ENCODE measurements around the gene FAM53B.

Gene FAM53B

DNA sequence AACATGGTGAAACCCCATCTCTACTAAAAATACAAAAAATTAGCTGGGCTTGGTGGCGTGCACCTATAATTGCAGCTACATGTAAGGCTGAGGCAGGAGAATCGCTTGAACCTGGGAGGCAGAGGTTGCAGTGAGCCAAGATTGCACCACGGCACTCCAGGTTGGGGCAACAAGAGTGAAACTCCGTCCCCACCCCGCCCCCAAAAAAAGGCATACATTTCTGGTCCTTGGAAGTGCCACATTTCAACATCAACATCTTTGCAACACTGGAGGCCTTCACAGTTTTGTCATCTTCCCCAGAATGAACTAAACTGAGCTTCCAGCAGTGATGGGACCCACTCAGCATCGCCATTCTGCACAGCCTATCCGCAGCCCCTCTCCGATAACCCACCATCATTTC lies 36.6 kb downstream of the FAM53B start:
- DNase-seq, result no peak

DNA sequence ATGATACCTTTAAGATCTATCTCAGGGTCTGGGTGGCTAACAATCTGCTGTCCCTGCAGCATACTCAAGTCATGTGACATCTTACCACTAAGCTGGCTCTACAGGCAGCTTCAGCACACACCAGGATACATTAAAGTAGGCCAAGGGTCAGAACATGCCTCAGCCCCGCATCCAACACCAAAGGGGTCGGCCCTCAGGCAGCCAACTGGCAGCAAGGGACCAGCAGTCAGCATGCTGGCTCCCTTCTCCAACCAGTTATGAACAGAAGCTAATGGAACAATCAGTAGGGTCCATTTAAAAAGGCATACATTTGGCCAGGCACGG lies 37.1 kb downstream of the FAM53B start:
- no peak for DNase-seq

DNA sequence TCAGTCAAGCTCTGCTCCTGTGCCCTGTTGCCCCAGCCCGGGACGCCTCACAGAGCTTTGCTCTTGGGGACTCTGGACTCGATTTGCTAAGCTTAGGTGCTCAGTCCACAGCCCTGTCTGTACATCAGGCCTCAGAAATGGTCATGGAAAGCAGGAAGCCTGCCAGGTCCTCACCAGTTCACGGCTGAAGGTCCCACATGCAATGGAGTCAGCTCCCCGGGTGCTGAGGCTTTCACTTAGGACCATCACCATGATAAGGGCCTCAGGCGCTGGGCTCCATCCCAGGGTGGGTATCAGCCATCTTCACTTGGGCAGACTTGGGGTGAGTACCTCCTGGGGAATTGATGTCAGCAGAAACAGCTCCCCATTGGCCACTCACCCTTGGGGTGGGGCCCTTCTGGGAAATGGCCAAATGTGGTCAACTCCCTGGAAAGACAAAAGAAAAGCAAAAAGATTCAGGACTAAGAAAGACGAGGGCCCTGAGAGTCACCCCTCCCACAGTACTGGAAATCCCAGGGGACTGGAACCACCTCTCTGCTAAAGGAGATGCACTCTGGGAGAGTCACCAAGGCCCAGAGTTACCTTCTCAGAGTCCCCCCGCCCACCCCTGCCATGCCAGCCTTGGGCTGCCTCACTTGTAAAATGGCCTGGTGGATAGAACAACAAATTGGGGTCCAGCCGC lies 37.6 kb downstream of the FAM53B start:
- DNase-seq, result no peak

DNA sequence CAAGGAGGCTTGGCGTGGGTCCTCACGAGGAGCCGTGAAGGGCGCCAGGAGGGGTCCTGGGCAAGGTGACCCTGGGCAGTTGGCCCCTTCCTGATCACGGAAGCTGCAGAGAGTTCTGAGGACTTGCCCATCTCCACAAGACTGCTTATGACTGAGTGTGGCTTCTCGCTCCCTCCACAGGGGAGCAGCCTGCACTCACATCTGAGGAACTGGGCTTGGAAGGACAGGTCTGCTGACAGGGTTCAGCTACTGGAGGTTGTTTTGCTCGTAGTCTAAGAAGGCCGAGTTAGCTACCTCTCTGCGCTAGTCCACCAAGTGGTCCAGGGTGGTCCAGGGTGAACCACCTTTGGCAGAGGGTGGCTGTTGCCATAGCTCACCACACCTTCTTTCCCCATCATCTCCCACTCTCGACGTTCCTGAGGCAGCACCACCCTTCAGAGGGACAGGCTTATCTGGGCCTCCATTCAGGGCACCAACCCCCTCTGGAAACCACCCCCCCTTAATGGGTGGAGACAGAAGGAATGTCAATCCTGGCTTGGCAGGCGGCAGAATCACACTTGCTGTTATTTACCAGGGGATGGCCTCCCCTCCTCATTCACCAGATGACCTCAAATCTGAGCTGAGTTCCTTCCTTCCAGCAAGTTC lies 38.2 kb downstream of the FAM53B start:
- DNase-seq, result no peak

DNA sequence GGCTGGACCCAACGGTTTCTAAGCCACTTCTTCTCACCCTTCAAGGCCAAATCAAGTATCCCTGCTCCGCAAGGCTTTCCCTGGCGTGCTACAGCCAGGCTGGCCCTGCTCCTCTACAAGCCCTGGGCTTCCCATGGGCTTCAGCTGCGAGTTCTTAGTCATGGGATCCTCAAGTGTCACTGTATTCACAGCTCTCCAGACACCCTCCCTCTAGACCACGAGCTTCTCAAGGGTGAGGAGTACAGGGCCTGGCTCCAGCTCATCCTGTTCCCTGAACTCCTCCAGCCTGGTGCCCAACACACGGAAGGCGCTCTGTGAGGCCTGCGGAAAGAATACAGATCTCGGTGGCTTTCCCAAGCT lies 38.8 kb downstream of the FAM53B start:
- no peak for DNase-seq

DNA sequence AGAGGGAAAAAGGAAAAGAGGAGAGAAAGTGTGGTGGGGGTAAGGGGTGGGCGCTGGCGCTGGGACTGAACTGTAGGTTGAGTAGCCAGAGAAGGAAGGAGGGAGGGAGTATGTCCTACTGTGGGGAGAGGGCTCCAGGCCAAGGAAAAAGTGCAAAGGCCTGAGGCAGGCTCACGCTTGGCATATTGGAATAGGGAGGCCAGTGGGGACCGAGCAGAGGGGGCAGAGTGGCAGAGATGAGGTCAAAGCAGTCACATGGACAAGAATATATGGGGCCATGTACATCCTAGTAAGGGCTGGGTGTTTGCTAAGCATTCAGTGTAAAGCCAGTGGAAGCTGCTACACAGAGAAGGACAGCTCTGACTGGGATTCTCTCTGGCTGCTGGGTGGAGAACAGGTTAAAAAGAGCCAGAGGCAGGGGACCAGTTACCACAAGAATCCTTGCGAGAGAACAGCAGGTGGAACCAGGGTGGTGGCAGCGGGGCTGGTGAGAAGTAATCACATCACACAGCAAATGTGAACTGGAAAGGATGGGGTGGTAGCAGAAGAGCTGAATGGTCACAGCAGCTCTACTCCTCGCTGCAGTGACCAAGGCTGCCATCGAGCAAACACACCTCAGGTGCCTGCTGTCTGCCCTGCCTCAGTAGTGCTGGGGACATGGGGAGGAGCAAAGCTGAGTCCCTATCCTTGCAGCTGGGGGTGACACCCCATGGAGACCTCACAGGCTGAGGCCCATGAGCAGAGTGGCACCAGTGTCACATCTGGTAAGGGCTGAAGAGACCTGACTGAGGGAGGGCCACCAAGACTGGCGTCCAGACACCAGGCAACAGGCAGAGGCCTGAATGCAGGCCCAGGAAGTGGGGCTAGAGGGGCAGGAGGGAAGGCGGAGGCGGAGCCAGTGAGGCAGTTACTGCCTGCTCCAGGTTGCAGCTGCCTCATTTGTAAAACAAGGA lies 39.5 kb downstream of the FAM53B start:
- DNase-seq, result no peak

DNA sequence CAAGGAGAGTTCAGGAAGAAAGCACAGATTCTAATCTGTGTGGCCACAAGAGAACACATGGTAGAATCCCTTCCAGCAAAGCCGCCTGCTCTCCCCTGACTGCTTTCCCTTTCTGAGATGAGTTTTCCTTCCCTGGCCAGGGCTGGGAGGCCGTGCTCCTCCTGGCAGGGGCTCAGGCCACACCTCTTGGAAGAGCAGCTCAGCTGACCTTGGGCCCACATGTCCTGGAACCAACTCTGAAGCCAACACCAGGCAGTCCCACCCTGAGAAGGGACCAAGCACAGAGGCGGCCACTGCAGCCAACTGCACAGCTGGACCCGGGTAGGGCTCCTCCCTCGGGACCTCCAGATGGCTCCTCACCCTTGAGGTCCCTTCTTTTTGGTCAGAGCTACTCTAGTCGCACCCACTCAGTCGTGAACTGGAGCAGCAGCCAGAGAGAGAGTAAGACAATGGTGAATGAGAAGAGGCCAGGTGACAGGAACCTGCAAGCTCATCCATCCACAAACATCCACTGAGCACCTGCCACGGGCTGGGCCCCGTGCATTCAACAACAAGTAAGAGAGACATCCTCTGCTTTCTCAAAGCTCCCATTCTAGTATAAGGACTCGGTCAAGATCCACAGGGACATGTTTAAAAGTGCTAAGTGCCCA lies 40.3 kb downstream of the FAM53B start:
- DNase-seq, result no peak

DNA sequence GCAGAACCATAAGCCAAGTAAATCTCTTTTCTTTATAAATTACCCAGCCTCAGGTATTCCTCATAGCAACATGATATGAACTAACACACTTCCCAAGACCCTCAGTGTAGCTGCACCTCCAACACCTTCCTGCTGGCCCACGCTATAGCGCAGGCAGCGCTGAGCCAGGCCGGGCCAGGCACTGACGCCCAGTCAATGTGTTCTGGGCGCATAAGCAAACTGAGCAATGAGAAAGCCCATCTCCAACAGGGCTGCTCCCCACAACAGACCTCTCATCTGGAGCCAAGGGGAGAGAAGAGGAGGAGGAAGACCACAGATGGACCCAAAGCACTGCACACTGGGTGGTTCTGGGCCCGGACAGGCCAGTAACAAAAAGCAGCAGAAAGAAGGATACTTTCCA lies 40.8 kb downstream of the FAM53B start:
- no peak for DNase-seq

DNA sequence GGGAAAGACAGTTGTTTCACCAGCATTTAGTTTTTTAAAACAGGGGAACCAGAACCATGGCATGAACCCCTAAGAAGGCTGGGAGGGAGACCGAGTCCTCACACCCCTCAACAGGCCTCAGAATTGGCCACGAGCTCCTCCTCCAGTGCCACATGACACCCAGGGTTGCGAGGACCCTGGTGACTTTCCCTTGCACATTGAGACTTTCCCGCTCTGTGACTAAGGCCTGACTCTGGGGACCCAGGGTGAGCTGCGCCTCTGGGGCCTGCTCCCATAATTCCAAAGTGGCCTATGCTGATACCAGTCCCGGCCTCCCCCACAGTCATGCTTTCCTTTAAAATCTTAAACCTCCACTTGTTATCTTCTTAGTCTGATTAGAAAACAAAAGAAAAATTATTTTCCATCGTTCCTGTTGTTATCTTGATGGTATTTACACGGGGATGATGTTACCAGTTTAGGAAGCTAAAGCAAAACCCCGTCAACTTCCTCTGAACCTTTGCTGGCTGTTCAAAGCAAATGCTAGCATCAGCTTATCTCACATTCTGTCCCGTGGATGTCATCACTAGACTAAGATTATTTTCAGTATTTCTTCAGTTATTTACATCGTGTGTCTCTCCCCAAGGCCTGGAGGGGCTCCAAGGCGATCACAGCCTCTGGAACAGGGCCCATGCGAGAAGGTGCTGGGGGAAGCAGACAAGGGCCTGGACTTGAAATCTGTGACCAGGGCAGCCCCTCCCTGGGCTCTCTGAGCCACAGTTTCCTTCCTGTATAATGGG lies 42.1 kb downstream of the FAM53B start:
- peak; percentile 53 for DNase-seq

DNA sequence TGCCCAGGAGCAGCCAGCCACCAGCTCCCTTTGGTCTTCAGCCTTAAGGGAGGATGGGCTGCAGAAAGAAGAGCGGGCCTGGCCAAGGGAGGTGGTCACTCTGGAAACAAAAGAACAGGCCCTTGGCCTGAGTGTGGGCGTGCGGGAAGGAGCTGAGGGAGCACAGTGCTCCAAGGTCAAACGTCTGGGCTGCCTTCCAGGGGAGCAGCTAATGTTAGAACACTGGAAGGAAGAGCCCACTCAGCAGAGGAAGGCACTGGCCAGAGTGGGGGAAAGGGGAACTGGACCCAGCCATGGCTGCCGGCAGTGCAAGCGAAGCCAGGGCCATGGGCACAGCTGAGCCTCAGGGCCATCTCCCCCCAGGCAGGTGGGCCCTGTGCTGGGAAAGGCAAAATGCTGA lies 42.7 kb downstream of the FAM53B start:
- no peak for DNase-seq

DNA sequence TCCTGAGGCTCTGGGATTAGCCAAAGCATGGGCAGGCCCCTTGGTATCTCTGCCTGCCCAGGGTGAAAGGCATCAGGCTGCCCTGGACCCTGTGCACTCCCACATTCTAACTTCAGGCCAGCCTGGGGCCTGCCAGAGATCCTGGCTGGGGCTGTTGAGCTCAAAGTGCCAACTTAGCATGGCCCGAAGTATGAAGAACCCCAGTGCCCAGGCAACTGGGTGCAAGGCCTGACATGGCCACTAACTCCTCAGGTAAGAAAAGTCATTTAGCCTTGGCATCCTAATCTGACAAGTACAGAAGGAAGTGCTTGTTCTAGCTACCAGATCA lies 43.2 kb downstream of the FAM53B start:
- DNase-seq, result no peak

DNA sequence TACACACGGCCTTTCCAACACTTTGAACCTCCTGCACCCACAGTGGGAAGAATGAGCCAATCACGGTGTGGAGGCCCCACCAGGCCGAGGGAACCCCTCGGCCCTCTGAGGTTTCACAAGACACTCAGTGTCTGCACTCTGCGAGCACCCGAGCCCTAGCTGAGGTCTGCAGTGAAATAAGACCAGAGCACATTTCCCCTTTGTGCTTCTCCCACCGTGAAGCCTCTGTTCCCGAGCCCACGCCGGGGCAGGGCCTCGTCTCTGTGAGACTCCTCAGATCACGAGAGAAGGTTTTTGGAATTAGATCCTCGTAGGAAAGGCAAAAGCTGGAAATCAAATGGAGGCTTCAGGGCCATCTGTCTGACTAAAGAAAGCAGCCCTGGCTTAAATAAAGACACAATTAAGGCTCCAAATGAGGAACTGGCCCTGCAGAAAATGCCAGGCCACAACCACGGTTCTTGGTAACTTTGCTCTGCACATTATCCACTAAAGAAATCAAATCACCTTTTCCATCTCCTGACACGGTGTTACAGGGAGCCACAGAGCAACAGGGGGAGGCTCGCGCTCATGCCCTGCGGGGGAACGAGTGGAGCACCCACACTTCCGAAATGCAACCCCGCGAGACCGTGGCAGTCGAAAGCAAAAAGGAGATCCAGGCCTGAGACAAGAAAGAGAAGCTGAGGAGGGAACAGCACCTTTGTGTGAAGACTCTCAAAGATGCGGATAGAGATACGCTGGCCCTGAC lies 43.7 kb downstream of the FAM53B start:
- no peak for DNase-seq

DNA sequence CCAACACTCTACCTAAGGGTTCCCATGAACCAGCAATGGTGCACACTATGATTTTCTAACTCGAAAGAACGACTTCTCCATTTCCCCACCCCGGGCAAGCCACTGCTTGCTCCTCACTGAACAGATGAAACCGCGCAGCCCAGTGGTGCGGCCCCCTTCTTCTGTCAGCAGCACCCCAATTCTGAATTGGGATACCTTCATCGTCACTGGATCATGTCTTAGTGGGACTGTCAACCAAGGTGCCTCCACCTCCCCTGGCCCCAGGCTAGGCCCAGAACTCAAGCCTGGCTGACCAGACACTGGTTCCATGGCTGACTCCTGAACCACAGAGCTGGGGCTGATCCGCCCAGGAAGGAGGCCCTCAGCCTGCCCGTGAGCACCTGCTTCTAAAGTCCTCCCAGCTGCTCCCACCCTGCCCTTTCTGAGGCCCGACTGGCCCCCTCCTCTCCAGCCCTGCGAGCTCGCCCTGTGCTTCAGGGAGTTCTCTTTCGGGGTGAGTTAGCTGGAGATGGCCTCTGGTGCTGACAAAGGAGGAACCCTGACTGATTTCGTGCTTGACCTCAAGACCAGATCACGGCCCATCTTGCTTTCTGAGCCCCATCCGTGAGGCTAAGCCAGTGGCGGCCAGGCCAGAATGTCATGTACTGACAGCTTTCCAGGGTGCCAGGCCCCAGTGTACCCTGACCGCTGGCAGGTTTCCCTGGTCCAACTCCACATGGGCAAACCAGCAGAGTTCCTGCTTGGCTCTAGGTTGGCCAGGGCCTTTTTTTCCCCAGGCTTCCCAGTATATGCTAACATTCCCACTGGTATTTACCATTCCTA lies 44.5 kb downstream of the FAM53B start:
- no peak for DNase-seq

DNA sequence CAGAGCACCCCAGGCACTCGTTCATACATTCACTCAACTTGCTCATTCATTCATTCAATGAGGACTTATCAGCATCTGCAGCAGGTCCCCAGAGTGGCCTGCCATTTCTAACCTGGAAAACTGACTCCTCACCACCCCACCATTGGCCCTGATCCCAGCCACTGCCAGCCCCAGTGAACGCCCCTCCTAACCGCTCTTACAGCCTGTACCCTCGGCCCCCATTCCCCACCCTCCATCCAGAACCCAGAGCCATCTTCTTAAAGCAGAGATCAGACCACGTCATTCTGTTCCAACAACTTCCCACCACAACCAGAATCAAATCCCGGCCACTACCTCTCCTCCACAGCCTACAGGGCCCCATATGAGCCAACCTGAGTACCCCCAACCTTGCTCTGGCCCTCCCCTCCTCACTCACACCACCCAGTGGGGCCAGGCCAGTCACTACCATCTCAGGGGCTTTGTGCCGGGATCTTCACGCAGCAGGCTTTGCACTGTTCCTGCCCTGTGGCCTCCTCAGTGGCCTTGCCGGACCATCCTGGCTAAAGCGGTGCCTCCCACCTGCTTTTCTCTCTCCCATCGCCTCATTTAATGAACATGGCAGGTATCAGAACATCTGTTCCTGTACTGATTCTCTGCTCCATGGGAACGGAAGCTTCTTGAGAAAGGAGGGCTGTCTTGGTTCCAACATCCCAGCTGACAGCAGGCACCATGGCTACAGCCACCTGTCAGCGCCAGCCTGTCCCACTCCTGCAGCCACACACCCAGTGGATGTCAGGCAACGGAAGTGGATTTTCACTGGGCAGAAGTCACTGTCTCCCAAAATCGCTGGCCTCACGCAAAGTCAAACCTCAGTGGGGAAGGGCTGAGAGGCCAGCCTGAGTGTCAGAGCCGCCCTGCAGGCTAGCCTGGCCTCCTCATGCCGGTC lies 45.4 kb downstream of the FAM53B start:
- no peak for DNase-seq

DNA sequence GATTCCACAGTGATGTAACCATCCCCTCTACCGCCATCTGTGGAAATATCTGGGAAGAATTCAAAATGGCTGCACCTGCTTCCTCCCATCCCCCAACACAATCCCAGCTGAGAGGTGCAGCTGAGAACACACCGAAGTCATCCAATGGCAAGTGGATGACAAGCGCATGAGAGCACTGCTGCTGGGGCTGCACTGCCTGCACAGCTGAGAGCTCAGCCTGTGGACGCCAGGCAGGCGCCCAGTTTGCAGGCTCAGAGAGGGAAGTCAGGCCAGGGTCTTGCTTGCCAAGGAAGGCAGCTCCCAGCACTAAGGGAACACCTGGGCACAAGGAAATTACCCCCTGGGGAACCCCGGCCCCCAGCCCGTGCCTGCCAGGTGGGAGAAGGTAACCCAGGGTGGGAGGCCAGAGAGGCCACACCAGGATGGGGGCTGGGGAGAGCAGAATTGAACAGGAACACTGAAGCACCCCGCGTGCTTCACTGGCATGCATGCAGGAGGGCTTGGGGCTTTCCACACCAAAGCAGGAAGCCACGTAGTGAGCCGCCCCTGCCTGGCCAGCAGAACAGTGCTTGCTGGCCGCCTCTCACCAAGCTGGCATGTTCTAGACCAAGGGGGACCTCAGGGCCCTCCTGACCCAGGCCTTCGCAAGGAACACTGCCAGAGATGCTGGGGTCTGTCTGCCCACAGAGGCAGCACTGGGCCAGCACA lies 46.2 kb downstream of the FAM53B start:
- peak; percentile 69 for DNase-seq

DNA sequence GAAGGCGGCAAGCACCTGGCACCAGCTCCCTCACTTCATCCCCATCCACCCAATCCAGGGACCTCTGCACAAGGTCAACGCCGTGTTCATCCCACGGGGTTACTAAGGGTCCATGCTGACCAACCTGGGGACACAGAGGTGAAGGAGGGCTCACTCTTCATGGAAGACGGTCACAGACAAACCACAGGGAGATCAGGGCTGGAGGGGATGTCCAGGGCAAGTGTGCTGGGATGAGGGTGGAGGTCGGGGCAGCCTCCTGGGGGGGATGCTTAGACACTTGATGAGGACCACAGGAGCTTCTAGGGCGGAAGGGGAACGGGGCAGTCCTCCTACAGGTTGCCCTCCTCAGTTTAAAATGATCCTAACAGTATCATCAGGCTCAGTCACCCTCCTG lies 46.7 kb downstream of the FAM53B start:
- DNase-seq, result no peak

DNA sequence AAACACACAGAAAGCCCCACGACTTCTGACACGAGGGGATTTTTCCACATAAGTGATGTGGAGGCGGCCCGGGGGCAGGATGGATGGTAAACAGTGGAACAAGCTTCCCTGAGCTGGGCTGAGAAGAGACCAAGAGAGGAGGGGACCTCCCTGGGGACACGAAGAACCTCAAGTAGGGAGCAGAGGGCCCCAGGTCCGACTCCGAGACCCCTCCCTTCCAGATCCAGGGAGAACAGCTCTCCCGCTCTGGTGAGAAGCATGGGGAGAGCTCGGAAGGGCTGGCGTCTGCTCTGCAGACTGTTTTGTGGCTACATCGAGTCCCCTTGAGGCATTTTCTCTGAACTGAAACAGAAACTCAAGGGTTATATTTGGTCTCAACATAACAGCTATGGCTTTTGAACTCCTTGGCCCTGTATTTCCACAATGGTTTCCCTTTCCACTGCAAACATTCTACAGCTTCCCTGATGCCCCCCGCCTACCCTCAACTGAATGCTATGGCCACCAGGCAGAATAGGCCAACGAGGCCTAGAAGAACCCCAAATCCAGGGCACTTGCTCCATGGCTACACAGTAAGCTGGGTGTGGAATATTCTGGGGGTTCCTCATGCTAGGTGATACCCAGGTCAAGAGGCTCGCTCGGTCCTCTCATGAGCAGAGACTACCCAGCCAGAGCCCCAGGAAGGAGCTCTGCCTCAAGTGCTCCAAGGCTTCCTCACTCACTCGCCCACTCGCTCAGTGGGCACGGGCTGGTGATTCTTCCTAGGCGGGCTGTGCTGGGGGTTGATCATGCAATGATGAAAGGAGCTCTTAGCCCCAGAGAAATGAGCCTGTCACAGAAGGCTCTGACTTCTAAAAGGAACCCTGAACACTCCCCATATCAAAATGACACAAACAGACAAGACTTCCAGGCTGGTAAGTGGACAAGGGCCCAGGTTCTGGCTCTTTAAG lies 47.5 kb downstream of the FAM53B start:
- DNase-seq, result peak; percentile 62

DNA sequence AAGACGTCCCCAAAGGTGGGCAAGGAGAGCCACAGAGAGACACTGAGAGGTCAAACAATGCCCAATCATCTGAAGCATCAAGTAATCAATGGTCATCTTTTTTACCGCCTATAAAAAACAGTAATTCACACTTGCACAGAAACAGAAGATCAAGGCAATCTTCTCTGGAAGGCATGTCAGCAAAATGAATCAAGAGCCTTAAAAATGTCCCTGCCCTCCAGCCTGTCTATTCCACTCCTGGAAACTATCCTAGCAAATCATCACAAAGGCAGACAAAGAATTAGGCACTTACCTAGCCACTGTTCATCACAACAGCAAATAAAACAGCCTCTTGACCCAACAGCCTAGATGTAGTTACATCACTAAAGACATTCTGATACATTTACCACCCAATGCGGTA lies 48.9 kb downstream of the FAM53B start:
- no peak for DNase-seq
